Neural cell (in vitro differentiated cells): ENCODE results near the gene TFR2.

Experiments
- CTCF ChIP-seq: fragments of 450-650 bp; IDR thresholded peaks from 2 replicates; pipeline ENCODE4 v1.5.1; 2014; ENCODE audit warnings: antibody characterized with exemption, mild to moderate bottlenecking, moderate library complexity; ENCODE audit not compliant: poor library complexity, severe bottlenecking
- EZH2 ChIP-seq: fragments of 200-600, 300-800 bp; shearing (Covaris generic), sonication (generic); IDR thresholded peaks from 2 replicates; pipeline ENCODE4 v1.6.1; 2014; ENCODE audit warnings: antibody characterized with exemption, low read length, borderline replicate concordance, mild to moderate bottlenecking; ENCODE audit not compliant: insufficient read depth, poor library complexity, severe bottlenecking

- TF ChIP-seq CTCF (no peak), EZH2 (no peak)
Observed at GRCh38 chr7:100570954-100571828, 70.2 kb downstream of the TFR2 start.
